ENCODE data around the gene NAT14. TPM values are rescaled to one million over a fixed set of nuclear protein-coding genes. Genes with fewer than 3 reads are reported as not detected.
"Not testable (repeated sequence)": the region's sequence is repeated elsewhere in the genome, so short reads cannot be mapped to it uniquely, and the experiment has no call there.

Gene NAT14
- total RNA-seq, 1 experiment from 2014 or later, result 17.5 TPM

- no peak overlapping the region for H3K9ac ChIP-seq (ENCODE audit: low read length)
- TF ChIP-seq EZH2phosphoT487 (IDR thresholded peaks at IDR 0.05; ENCODE audit: borderline replicate concordance, low read length), result no peak
- no peak for TF ChIP-seq CTCF (conservative IDR thresholded peaks at IDR 0.05; ENCODE audit: low read depth, low read length)
- no peak for TF ChIP-seq EZH2 (IDR thresholded peaks at IDR 0.05; ENCODE audit: low read length, unreplicated experiment)
These were observed 10.8 kb downstream of the NAT14 start for GRCh38 chr19:55495646-55496349.

GRCh38 chr19:55496820-55497219 lies 11.8 kb downstream of the NAT14 start:
- POLR2A ChIA-PET (ENCODE audit: unreplicated experiment); H3F3A ChIP-seq (ENCODE audit: low read length, unreplicated experiment); DNase-seq; CTCF ChIA-PET; ATAC-seq; H3K4me1 ChIP-seq (ENCODE audit: insufficient read depth, low read length); H4K20me1 ChIP-seq (ENCODE audit: low read length); H3K9me3 ChIP-seq (ENCODE audit: low read length); H3K9ac ChIP-seq (ENCODE audit: low read length); H3K9me2 ChIP-seq (replicated peaks; ENCODE audit: low read length); H3K79me2 ChIP-seq (ENCODE audit: low read length); H3K36me3 ChIP-seq (ENCODE audit: low read depth, low read length); H3K27ac ChIP-seq (ENCODE audit: low read length); H2AFZ ChIP-seq (ENCODE audit: low read length); H3K4me2 ChIP-seq (ENCODE audit: low read length); intact Hi-C loops (cut with micrococcal nuclease); H3K4me3 ChIP-seq (ENCODE audit: low read length); BruUV-seq (replicated peaks); H3K27me3 ChIP-seq (ENCODE audit: low read length): not testable (repeated sequence)

More at GRCh38 chr19:55495646-55496349, 10.8 kb downstream of the NAT14 start:
- Histone ChIP-seq H3K79me2 (ENCODE audit: low read length) (no peaks in the 10 kb centered on the region), H2AFZ (ENCODE audit: low read length) (no peak overlapping the region), H4K20me1 (ENCODE audit: low read length) (no peaks in the 10 kb centered on the region), H3K4me1 (ENCODE audit: insufficient read depth, low read length) (no peaks in the 10 kb centered on the region), H3K27ac (ENCODE audit: low read length) (no peak overlapping the region), H3K9me2 (replicated peaks; ENCODE audit: low read length) (no peaks in the 10 kb centered on the region), H3K27me3 (ENCODE audit: low read length) (no peaks in the 10 kb centered on the region), H3K4me3 (ENCODE audit: low read length) (no peak overlapping the region), H3K36me3 (ENCODE audit: low read depth, low read length) (no peaks in the 10 kb centered on the region), H3F3A (ENCODE audit: low read length, unreplicated experiment) (no peaks in the 10 kb centered on the region), H3K9me3 (ENCODE audit: low read length) (no peaks in the 10 kb centered on the region), H3K4me2 (ENCODE audit: low read length) (no peak overlapping the region)
- CTCF ChIA-PET, result interaction anchor here (0.6 kb wide), 1 partner anchor 129 kb away, joined by 3 read pairs; no protein-coding TSS in a partner anchor
- ATAC-seq (no peak), DNase-seq (peak; percentile 48)
- BruUV-seq (replicated peaks), result no TSS peak
- POLR2A ChIA-PET (ENCODE audit: unreplicated experiment), result no interaction called here
- intact Hi-C loops (cut with micrococcal nuclease), result no loop called here

GRCh38 chr19:55497763-55498162 lies 12.8 kb downstream of the NAT14 start:
- Histone ChIP-seq H4K20me1 (ENCODE audit: low read length) (no peaks in the 10 kb centered on the region), H3K4me2 (ENCODE audit: low read length) (no peak overlapping the region), H3K9me2 (replicated peaks; ENCODE audit: low read length) (no peaks in the 10 kb centered on the region), H2AFZ (ENCODE audit: low read length) (no peak overlapping the region), H3K27me3 (ENCODE audit: low read length) (no peaks in the 10 kb centered on the region), H3K79me2 (ENCODE audit: low read length) (no peaks in the 10 kb centered on the region), H3K4me1 (ENCODE audit: insufficient read depth, low read length) (no peaks in the 10 kb centered on the region), H3K9ac (ENCODE audit: low read length) (no peak overlapping the region), H3F3A (ENCODE audit: low read length, unreplicated experiment) (no peaks in the 10 kb centered on the region), H3K9me3 (ENCODE audit: low read length) (no peaks in the 10 kb centered on the region), H3K4me3 (ENCODE audit: low read length) (no peak overlapping the region), H3K36me3 (ENCODE audit: low read depth, low read length) (no peaks in the 10 kb centered on the region), H3K27ac (ENCODE audit: low read length) (no peak overlapping the region)
- no peak for TF ChIP-seq EZH2phosphoT487 (IDR thresholded peaks at IDR 0.05; ENCODE audit: borderline replicate concordance, low read length)
- TF ChIP-seq EZH2 (IDR thresholded peaks at IDR 0.05; ENCODE audit: low read length, unreplicated experiment), result no peak
- TF ChIP-seq CTCF (conservative IDR thresholded peaks at IDR 0.05; ENCODE audit: low read depth, low read length), result no peak
- BruUV-seq (replicated peaks), result no TSS peak
- intact Hi-C loops (cut with micrococcal nuclease), result no loop called here
- CTCF ChIA-PET, result no interaction called here
- no peak for DNase-seq
- no peak for ATAC-seq
- POLR2A ChIA-PET (ENCODE audit: unreplicated experiment), result no interaction called here

Measured in PC-3 (cell line).